GM23248 (cell line): ENCODE results near the gene ALPL. TPM values are rescaled to one million over a fixed set of nuclear protein-coding genes. Genes with fewer than 3 reads are reported as not detected.

Experiments used
- DNase-seq: peaks from one replicate; pipeline ENCODE4 v3.0.0-alpha.2; 2015
- H2AFZ ChIP-seq: fragments of 200-600 bp; sonication (generic); 2 replicates; pipeline ENCODE4 v1.6.1; 2016; ENCODE audit warnings: antibody characterized with exemption
- H3F3A ChIP-seq: fragments of 200-600 bp; sonication (generic); 2 replicates; pipeline ENCODE4 v1.6.1; 2016; ENCODE audit warnings: mild to moderate bottlenecking, antibody characterized with exemption, mixed run types; ENCODE audit not compliant: insufficient read depth
- H3K27ac ChIP-seq: fragments of 200-600 bp; sonication (generic); 2 replicates; pipeline ENCODE4 v1.5.1; 2016; ENCODE audit warnings: mild to moderate bottlenecking
- H3K27me3 ChIP-seq: fragments of 200-600 bp; sonication (generic); replicated peaks from 2 replicates; pipeline ENCODE4 v1.6.1; 2016; ENCODE audit warnings: mild to moderate bottlenecking; ENCODE audit not compliant: insufficient read depth
- H3K36me3 ChIP-seq: fragments of 200-600 bp; sonication (generic); 2 replicates; pipeline ENCODE4 v1.6.1; 2016; ENCODE audit warnings: low read depth, mild to moderate bottlenecking
- H3K4me1 ChIP-seq: fragments of 200-600 bp; sonication (generic); 2 replicates; pipeline ENCODE4 v1.6.1; 2016; ENCODE audit warnings: mild to moderate bottlenecking; ENCODE audit not compliant: insufficient read depth
- H3K4me2 ChIP-seq: fragments of 200-600 bp; sonication (generic); one replicate; pipeline ENCODE4 v1.6.1; 2016; ENCODE audit warnings: mild to moderate bottlenecking; ENCODE audit not compliant: unreplicated experiment
- H3K4me3 ChIP-seq: fragments of 200-600 bp; sonication (generic); 2 replicates; pipeline ENCODE4 v1.5.1; 2016; ENCODE audit warnings: mild to moderate bottlenecking
- H3K79me2 ChIP-seq: fragments of 200-600 bp; sonication (generic); 2 replicates; pipeline ENCODE4 v1.6.1; 2016; ENCODE audit warnings: mild to moderate bottlenecking; ENCODE audit not compliant: insufficient read depth
- H3K9ac ChIP-seq: fragments of 200-600 bp; sonication (generic); 2 replicates; pipeline ENCODE4 v1.6.1; 2016; ENCODE audit warnings: mild to moderate bottlenecking
- H3K9me2 ChIP-seq: fragments of 200-600 bp; sonication (generic); 2 replicates; pipeline ENCODE4 v1.6.1; 2016; ENCODE audit warnings: mixed run types, mild to moderate bottlenecking, moderate library complexity; ENCODE audit not compliant: insufficient read depth
- H3K9me3 ChIP-seq: fragments of 200-600 bp; sonication (generic); one replicate; pipeline ENCODE4 v1.6.1; 2017; ENCODE audit warnings: low read depth
- H4K20me1 ChIP-seq: fragments of 200-600 bp; sonication (generic); 2 replicates; pipeline ENCODE4 v1.6.0; 2016; ENCODE audit not compliant: insufficient read depth
- EZH2 ChIP-seq: fragments of 200-600 bp; sonication (generic); IDR thresholded peaks from 2 replicates; pipeline ENCODE4 v1.6.1; 2018; ENCODE audit warnings: antibody characterized with exemption, mild to moderate bottlenecking; ENCODE audit not compliant: insufficient read depth, poor library complexity, severe bottlenecking
- EZH2phosphoT487 ChIP-seq: fragments of 200-600 bp; sonication (generic); IDR thresholded peaks from 2 replicates; pipeline ENCODE4 v1.6.1; 2018; ENCODE audit warnings: antibody characterized with exemption, moderate library complexity, mild to moderate bottlenecking, low read depth; ENCODE audit not compliant: insufficient read depth
- WGBS, 2 experiments: methylation state at CpG; one replicate each; pipeline ENCODE4 v1.1.6; 2015 to 2017; ENCODE audit warnings: low lambda C conversion rate in 2 of 2, low coverage in 1 of 2; ENCODE audit errors: missing lambda C conversion rate in 2 of 2; 5-methylcytosine and 5-hydroxymethylcytosine counted together
- in situ Hi-C: fragments of 300-500 bp; cut with MboI; formaldehyde crosslinking; loops from 2 replicates; pipeline ENCODE4 v1.15.0; 2020
- polyA plus RNA-seq: library from polyadenylated mRNA; unstranded; fragments of >200 nt; fragmentation: Nextera tagmentation; extraction: Ambion mirVana; gene quantifications from 2 replicates; pipeline ENCODE4 v1.2.1, GENCODE V29; 2016
- total RNA-seq: library from RNA; depleted of rRNA; stranded (reverse); fragments of >200 nt; shearing (Covaris generic); gene quantifications from 2 replicates; pipeline ENCODE4 v1.2.3, GENCODE V29; 2014

The ALPL gene
- total and polyA plus RNA-seq, 2 experiments from 2014 or later, result 0.95 TPM; not detected in 1

- TF ChIP-seq EZH2phosphoT487 (no peak), EZH2 (no peak)
- no peak for DNase-seq
- Histone ChIP-seq H3K27me3 (peaks cover 6% of the 10 kb centered on the region; the same call in 1 of the 2 replicates), H3K4me3 (no peak overlapping the region), H3K27ac (no peak overlapping the region), H3K4me2 (no peak overlapping the region), H3K79me2 (no peaks in the 10 kb centered on the region), H3K9me2 (no peaks in the 10 kb centered on the region), H3K36me3 (no peaks in the 10 kb centered on the region), H3F3A (no peaks in the 10 kb centered on the region), H2AFZ (no peak overlapping the region), H3K9me3 (no peaks in the 10 kb centered on the region), H3K9ac (no peak overlapping the region), H4K20me1 (no peaks in the 10 kb centered on the region), H3K4me1 (no peaks in the 10 kb centered on the region)
- in situ Hi-C loops, result no loop called here
- WGBS, 2 experiments, result 42 to 47% methylated on average over 2 of the region's 2 CpGs
These were observed 87.4 kb downstream of the ALPL start for GRCh38 chr1:21596628-21597027.

- in situ Hi-C loops, result no loop called here
- Histone ChIP-seq H3K9me3 (no peaks in the 10 kb centered on the region), H3K4me3 (no peak overlapping the region), H4K20me1 (no peaks in the 10 kb centered on the region), H2AFZ (no peak overlapping the region), H3F3A (no peaks in the 10 kb centered on the region), H3K4me2 (no peak overlapping the region), H3K4me1 (no peaks in the 10 kb centered on the region), H3K27me3 (peaks cover 6% of the 10 kb centered on the region; the same call in 1 of the 2 replicates), H3K9ac (no peak overlapping the region), H3K79me2 (no peaks in the 10 kb centered on the region), H3K27ac (no peak overlapping the region), H3K9me2 (no peaks in the 10 kb centered on the region), H3K36me3 (no peaks in the 10 kb centered on the region)
- 55 to 57% methylated on average over 9 to 19 of the region's 19 CpGs for WGBS, 2 experiments
- TF ChIP-seq EZH2 (no peak), EZH2phosphoT487 (no peak)
- no peak for DNase-seq
These were observed 88.5 kb downstream of the ALPL start for GRCh38 chr1:21597753-21598152.

GRCh38 chr1:21598417-21598816 is 89.2 kb downstream of the ALPL start:
- Histone ChIP-seq H3K27ac (no peak overlapping the region), H3K27me3 (peaks cover 6% of the 10 kb centered on the region; the same call in 1 of the 2 replicates), H3K36me3 (no peaks in the 10 kb centered on the region), H3K79me2 (no peaks in the 10 kb centered on the region), H2AFZ (no peak overlapping the region), H3K4me1 (no peaks in the 10 kb centered on the region), H3F3A (no peaks in the 10 kb centered on the region), H3K9me2 (no peaks in the 10 kb centered on the region), H3K9me3 (no peaks in the 10 kb centered on the region), H3K9ac (no peak overlapping the region), H3K4me3 (no peak overlapping the region), H4K20me1 (no peaks in the 10 kb centered on the region), H3K4me2 (no peak overlapping the region)
- in situ Hi-C loops, result no loop called here
- DNase-seq, result no peak
- 86 to 90% methylated on average over 6 to 7 of the region's 7 CpGs for WGBS, 2 experiments
- TF ChIP-seq EZH2, result no peak
- TF ChIP-seq EZH2phosphoT487, result no peak

- no peaks in the 10 kb centered on the region for H3K79me2 ChIP-seq
- no peak for DNase-seq
- no peak overlapping the region for H2AFZ ChIP-seq
- no peaks in the 10 kb centered on the region for H3K4me1 ChIP-seq
- H3K27ac ChIP-seq, result no peak overlapping the region
- no peaks in the 10 kb centered on the region for H3K9me2 ChIP-seq
- no peaks in the 10 kb centered on the region for H3K36me3 ChIP-seq
- no peaks in the 10 kb centered on the region for H4K20me1 ChIP-seq
- in situ Hi-C loops, result no loop called here
- no peaks in the 10 kb centered on the region for H3K9me3 ChIP-seq
- 56 to 57% methylated on average over 8 of the region's 8 CpGs for WGBS, 2 experiments
- no peak overlapping the region for H3K4me3 ChIP-seq
- no peak overlapping the region for H3K9ac ChIP-seq
- no peak for TF ChIP-seq EZH2phosphoT487
- no peak for TF ChIP-seq EZH2
- no peaks in the 10 kb centered on the region for H3F3A ChIP-seq
- H3K27me3 ChIP-seq, result peaks cover 6% of the 10 kb centered on the region; the same call in 1 of the 2 replicates
- H3K4me2 ChIP-seq, result no peak overlapping the region
These were observed 89.7 kb downstream of the ALPL start for GRCh38 chr1:21598904-21599303.

- Histone ChIP-seq H3K9me2 (no peaks in the 10 kb centered on the region), H2AFZ (no peak overlapping the region), H3K27me3 (peaks cover 6% of the 10 kb centered on the region; the same call in 1 of the 2 replicates), H3K4me1 (no peaks in the 10 kb centered on the region), H3K9me3 (no peaks in the 10 kb centered on the region), H3K4me3 (no peak overlapping the region), H3K9ac (no peak overlapping the region), H3F3A (no peaks in the 10 kb centered on the region), H3K4me2 (no peak overlapping the region), H3K36me3 (no peaks in the 10 kb centered on the region), H3K27ac (no peak overlapping the region), H3K79me2 (no peaks in the 10 kb centered on the region), H4K20me1 (no peaks in the 10 kb centered on the region)
- TF ChIP-seq EZH2phosphoT487 (no peak), EZH2 (no peak)
- WGBS, 2 experiments, result 79 to 81% methylated on average over 15 of the region's 15 CpGs
- DNase-seq, result no peak
- in situ Hi-C loops, result no loop called here
These were observed 90.2 kb downstream of the ALPL start for GRCh38 chr1:21599402-21599801.
